Uterus (tissue), 4 donors: Measurements from ENCODE around the gene AKAP12. TPM values are rescaled to one million over a fixed set of nuclear protein-coding genes. Genes with fewer than 3 reads are reported as not detected.

Experiments used
- DNase-seq, 2 donors: peaks; one replicate each; pipeline ENCODE4 v3.0.0-alpha.2; 2019 to 2020
- H3K27ac ChIP-seq, 2 donors: fragments of 200-600 bp; sonication (generic); 1 replicate in 1 of 2; 2 replicates in 1 of 2; pipeline ENCODE4 v1.5.1; 2016 to 2018
- H3K27me3 ChIP-seq, 2 donors: fragments of 200-600 bp; sonication (generic); one replicate each; pipeline ENCODE4 v1.5.1; 2018 to 2019; ENCODE audit warnings: control low read depth in 1 of 2
- H3K36me3 ChIP-seq, 2 donors: fragments of 200-600 bp; sonication (generic); one replicate each; pipeline ENCODE4 v1.5.1; 2019; ENCODE audit warnings: control low read depth in 1 of 2
- H3K4me1 ChIP-seq, 2 donors: fragments of 200-600 bp; sonication (generic); one replicate each; pipeline ENCODE4 v1.5.1; 2018 to 2019; ENCODE audit warnings: control low read depth in 1 of 2
- H3K4me3 ChIP-seq, 2 donors: fragments of 200-600 bp; sonication (generic); 1 replicate in 1 of 2; 2 replicates in 1 of 2; pipeline ENCODE4 v1.5.1; 2018 to 2019; ENCODE audit warnings: mild to moderate bottlenecking in 1 of 2
- H3K9me3 ChIP-seq, 2 donors: fragments of 200-600 bp; sonication (generic); one replicate each; pipeline ENCODE4 v1.5.1; 2019; ENCODE audit warnings: control low read depth in 1 of 2
- CTCF ChIP-seq, 4 experiments: fragments of 200-600 bp in 2 of 4; fragments of 450-650 bp in 2 of 4; sonication (generic) in 2 of 4; IDR thresholded peaks; one replicate each; pipeline ENCODE4 v1.5.1; 2016 to 2019; ENCODE audit warnings: antibody characterized with exemption in 4 of 4, mild to moderate bottlenecking in 2 of 4, moderate library complexity in 1 of 4
- POLR2A ChIP-seq, 2 donors: fragments of 450-650 bp; IDR thresholded peaks; one replicate each; pipeline ENCODE4 v1.6.1; 2016; ENCODE audit warnings: antibody characterized with exemption in 2 of 2, mild to moderate bottlenecking in 1 of 2, moderate library complexity in 1 of 2
- intact Hi-C: fragments of 100-400 bp; cut with DNase I; formaldehyde crosslinking; loops from one replicate; pipeline ENCODE4 v1.15.1; 2023; ENCODE audit warnings: low total_unique reads
- total RNA-seq, 4 donors: library from RNA; depleted of rRNA in 3 of 4; stranded (reverse); fragments of >200 nt in 3 of 4; gene quantifications; one replicate each; pipeline versions ENCODE4 v1.1.0 to v1.2.4, GENCODE V29; 2014 to 2023
- donor health status: DM: yes; HTN: yes; CAD: no.

Gene AKAP12
- total RNA-seq, 4 donors from 2014 or later: 47.6 to 218 (median 70.2) TPM

- H3K4me3 ChIP-seq: no peak overlapping the region
These were observed 136.1 kb downstream of the AKAP12 start for GRCh38 chr6:151375833-151376232.

DNA sequence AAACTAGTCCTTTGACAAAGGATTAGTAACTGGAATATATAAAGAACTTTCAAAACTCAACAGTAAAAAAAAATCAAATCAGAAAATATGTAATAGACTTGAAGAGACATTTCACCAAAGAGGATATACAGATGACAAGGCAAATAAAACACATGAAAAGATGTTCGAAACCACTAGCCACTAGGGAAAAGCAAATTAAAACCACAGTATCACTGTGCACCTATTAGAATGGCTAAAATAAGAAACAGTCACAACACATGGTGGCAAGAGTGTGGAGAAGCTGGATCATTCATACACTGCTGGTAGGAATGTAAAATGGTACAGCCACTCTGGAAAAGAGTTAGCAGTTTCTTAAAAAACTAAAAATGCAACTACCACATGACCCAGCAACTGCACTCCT lies 136.7 kb downstream of the AKAP12 start:
- Histone ChIP-seq H3K27me3 (no peaks in the 10 kb centered on the region), H3K36me3 (no peaks in the 10 kb centered on the region), H3K4me3 (no peak overlapping the region), H3K4me1 (peaks cover 0 to 3% of the 10 kb centered on the region in 2 donors), H3K27ac (no peak overlapping the region), H3K9me3 (no peaks in the 10 kb centered on the region)
- DNase-seq: no peak
- TF ChIP-seq CTCF (IDR thresholded peaks at IDR 0.05) (no peak), POLR2A (IDR thresholded peaks at IDR 0.05) (no peak)
- intact Hi-C loops: no loop called here

More at GRCh38 chr6:151375833-151376232, 136.1 kb downstream of the AKAP12 start:
- H3K9me3 ChIP-seq: no peaks in the 10 kb centered on the region
- no peaks in the 10 kb centered on the region for H3K27me3 ChIP-seq
- intact Hi-C loops: no loop called here
- no peak for DNase-seq
- no peak overlapping the region for H3K27ac ChIP-seq
- no peaks in the 10 kb centered on the region for H3K36me3 ChIP-seq
- no peak for TF ChIP-seq CTCF (IDR thresholded peaks at IDR 0.05)
- TF ChIP-seq POLR2A (IDR thresholded peaks at IDR 0.05): no peak
- peaks cover 0 to 3% of the 10 kb centered on the region in 2 donors for H3K4me1 ChIP-seq

DNA sequence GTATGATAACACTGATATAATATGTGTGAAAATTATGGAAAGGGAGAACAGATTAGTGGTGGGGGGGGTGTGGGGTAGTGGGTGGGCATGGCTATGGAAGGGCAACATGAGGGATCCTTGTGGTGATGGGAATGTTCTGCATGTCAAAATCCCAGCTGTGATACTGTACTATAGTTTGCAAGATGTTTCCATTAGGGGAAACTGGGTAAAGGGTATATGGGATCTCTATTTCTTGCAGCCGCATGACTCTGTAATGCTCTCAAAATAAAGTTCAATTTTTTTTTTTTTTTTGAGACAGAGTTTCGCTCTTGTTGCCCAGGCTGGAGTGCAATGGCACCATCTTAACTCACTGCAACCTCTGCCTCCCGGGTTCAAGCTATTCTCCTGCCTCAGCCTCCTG lies 137.3 kb downstream of the AKAP12 start:
- no peak for DNase-seq
- Histone ChIP-seq H3K4me1 (peaks cover 0 to 3% of the 10 kb centered on the region in 2 donors), H3K9me3 (no peaks in the 10 kb centered on the region), H3K27ac (no peak overlapping the region), H3K27me3 (no peaks in the 10 kb centered on the region), H3K4me3 (no peak overlapping the region), H3K36me3 (no peaks in the 10 kb centered on the region)
- intact Hi-C loops: no loop called here
- no peak for TF ChIP-seq POLR2A (IDR thresholded peaks at IDR 0.05)

DNA sequence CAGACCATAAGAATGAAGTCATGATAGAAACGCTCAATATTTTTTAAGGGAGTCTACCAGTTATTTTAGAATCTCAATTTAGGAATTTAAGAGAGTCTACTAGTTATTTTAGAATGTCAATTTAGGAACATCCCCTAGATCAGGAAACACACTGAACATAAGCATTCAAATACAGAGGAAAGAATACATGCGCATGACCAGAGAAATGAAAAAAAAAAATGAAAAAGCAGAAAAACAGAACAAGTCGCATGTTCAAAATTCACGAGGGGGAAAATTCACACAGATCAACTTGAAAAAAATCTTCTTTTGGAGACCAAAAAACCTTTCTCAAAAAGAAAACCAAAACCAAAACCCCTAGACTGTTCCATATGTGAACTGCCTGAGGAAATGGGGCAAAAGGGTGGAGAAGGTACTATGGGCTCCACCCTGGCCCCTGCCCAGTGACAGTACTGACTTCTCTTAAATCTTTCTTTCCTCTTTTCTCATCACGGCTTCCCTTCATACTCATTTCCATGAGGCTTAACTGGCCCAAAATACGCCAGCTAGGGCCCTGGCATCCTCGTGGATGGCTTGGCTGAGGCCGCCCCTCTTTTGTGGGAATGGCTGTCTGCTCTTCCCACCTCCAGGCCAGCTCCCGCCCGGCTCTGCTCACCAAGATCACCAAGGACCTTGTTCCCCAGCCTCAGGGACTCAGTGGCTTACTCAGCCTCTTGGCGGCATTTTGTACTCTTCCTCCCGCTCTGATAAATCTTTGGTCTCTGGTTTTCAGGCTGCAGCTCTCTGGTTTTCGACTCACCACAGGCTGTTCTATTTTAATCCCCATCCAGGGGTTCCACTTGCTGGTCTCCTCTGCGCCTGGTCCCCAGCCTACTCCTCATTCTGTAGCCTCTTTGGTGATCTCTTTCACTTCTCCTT lies 140.4 kb downstream of the AKAP12 start:
- H3K4me1 ChIP-seq: peaks cover 0 to 3% of the 10 kb centered on the region in 2 donors
- DNase-seq: no peak
- TF ChIP-seq CTCF (IDR thresholded peaks at IDR 0.05): no peak
- no peak for TF ChIP-seq POLR2A (IDR thresholded peaks at IDR 0.05)
- intact Hi-C loops: no loop called here
- no peak overlapping the region for H3K27ac ChIP-seq
- H3K27me3 ChIP-seq: no peaks in the 10 kb centered on the region
- H3K9me3 ChIP-seq: no peaks in the 10 kb centered on the region
- no peaks in the 10 kb centered on the region for H3K36me3 ChIP-seq
- H3K4me3 ChIP-seq: no peak overlapping the region

- intact Hi-C loops: no loop called here
- no peak for DNase-seq
- Histone ChIP-seq H3K36me3 (no peaks in the 10 kb centered on the region), H3K9me3 (no peaks in the 10 kb centered on the region), H3K4me1 (peaks cover 0 to 3% of the 10 kb centered on the region in 2 donors), H3K4me3 (no peak overlapping the region), H3K27me3 (no peaks in the 10 kb centered on the region), H3K27ac (no peak overlapping the region)
- no peak for TF ChIP-seq CTCF (IDR thresholded peaks at IDR 0.05)
- TF ChIP-seq POLR2A (IDR thresholded peaks at IDR 0.05): no peak
These were observed 141.1 kb downstream of the AKAP12 start for GRCh38 chr6:151380848-151381205.
